Nephron progenitor cell (in vitro differentiated cells): Measurements from ENCODE around the gene IMP3.

Source experiments
- DNase-seq: peaks from one replicate; pipeline ENCODE4 v3.0.0; 2021
- H3K27ac Mint-ChIP-seq: 2 replicates; pipeline ENCODE4 v1.8.0; 2021; ENCODE audit warnings: mild to moderate bottlenecking, moderate library complexity, mixed read lengths
- H3K27me3 Mint-ChIP-seq: 2 replicates; pipeline ENCODE4 v1.8.0; 2021; ENCODE audit warnings: mild to moderate bottlenecking, low read depth, mixed read lengths; ENCODE audit not compliant: poor library complexity
- H3K36me3 Mint-ChIP-seq: 2 replicates; pipeline ENCODE4 v1.8.0; 2021; ENCODE audit warnings: low read depth, mixed read lengths
- H3K4me1 Mint-ChIP-seq: 2 replicates; pipeline ENCODE4 v1.8.0; 2021; ENCODE audit warnings: mixed read lengths
- H3K4me3 Mint-ChIP-seq: 2 replicates; pipeline ENCODE4 v1.8.0; 2021; ENCODE audit warnings: mild to moderate bottlenecking, moderate library complexity, mixed read lengths
- H3K9me3 Mint-ChIP-seq: 2 replicates; pipeline ENCODE4 v1.8.0; 2021; ENCODE audit warnings: mild to moderate bottlenecking, moderate library complexity, mixed read lengths
- TF ChIP-seq, protein P1 (sequence below): fragments of 200-600 bp; sonication (generic); IDR thresholded peaks from 2 replicates; pipeline ENCODE4 v1.5.0; 2021; ENCODE audit warnings: antibody characterized with exemption

IMP3 gene

GRCh38 chr15:75677465-75678323 is 37.7 kb upstream of the IMP3 start:
- no peak for DNase-seq
- TF ChIP-seq, protein P1, sequence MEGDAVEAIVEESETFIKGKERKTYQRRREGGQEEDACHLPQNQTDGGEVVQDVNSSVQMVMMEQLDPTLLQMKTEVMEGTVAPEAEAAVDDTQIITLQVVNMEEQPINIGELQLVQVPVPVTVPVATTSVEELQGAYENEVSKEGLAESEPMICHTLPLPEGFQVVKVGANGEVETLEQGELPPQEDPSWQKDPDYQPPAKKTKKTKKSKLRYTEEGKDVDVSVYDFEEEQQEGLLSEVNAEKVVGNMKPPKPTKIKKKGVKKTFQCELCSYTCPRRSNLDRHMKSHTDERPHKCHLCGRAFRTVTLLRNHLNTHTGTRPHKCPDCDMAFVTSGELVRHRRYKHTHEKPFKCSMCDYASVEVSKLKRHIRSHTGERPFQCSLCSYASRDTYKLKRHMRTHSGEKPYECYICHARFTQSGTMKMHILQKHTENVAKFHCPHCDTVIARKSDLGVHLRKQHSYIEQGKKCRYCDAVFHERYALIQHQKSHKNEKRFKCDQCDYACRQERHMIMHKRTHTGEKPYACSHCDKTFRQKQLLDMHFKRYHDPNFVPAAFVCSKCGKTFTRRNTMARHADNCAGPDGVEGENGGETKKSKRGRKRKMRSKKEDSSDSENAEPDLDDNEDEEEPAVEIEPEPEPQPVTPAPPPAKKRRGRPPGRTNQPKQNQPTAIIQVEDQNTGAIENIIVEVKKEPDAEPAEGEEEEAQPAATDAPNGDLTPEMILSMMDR: no peak
- Mint-ChIP-seq H3K36me3 (peaks cover 7% of the 10 kb centered on the region), H3K9me3 (no peaks in the 10 kb centered on the region), H3K27me3 (no peaks in the 10 kb centered on the region), H3K4me1 (peaks cover 31% of the 10 kb centered on the region), H3K27ac (no peak overlapping the region), H3K4me3 (no peak overlapping the region)

GRCh38 chr15:75676688-75677464 is 36.9 kb upstream of the IMP3 start:
- no peak overlapping the region for H3K4me3 Mint-ChIP-seq
- H3K9me3 Mint-ChIP-seq: no peaks in the 10 kb centered on the region
- TF ChIP-seq, protein P1: no peak
- peaks cover 7% of the 10 kb centered on the region for H3K36me3 Mint-ChIP-seq
- H3K27me3 Mint-ChIP-seq: no peaks in the 10 kb centered on the region
- peaks cover 39% of the 10 kb centered on the region for H3K4me1 Mint-ChIP-seq
- H3K27ac Mint-ChIP-seq: no peak overlapping the region
- no peak for DNase-seq

GRCh38 chr15:75675579-75676404 is 35.8 kb upstream of the IMP3 start:
- TF ChIP-seq, protein P1: no peak
- DNase-seq: no peak
- peaks cover 7% of the 10 kb centered on the region for H3K36me3 Mint-ChIP-seq
- H3K4me1 Mint-ChIP-seq: peaks cover 40% of the 10 kb centered on the region
- no peaks in the 10 kb centered on the region for H3K9me3 Mint-ChIP-seq
- H3K27me3 Mint-ChIP-seq: no peaks in the 10 kb centered on the region
- H3K4me3 Mint-ChIP-seq: no peak overlapping the region
- peak overlapping the region; percentile 22 for H3K27ac Mint-ChIP-seq

- no peaks in the 10 kb centered on the region for H3K27me3 Mint-ChIP-seq
- H3K27ac Mint-ChIP-seq: peak overlapping the region; percentile 77
- H3K4me1 Mint-ChIP-seq: peaks cover 36% of the 10 kb centered on the region
- H3K36me3 Mint-ChIP-seq: peaks cover 7% of the 10 kb centered on the region
- TF ChIP-seq, protein P1: no peak
- DNase-seq: no peak
- H3K4me3 Mint-ChIP-seq: no peak overlapping the region
- no peaks in the 10 kb centered on the region for H3K9me3 Mint-ChIP-seq
Observed at GRCh38 chr15:75674366-75674765, 34.3 kb upstream of the IMP3 start.

DNA sequence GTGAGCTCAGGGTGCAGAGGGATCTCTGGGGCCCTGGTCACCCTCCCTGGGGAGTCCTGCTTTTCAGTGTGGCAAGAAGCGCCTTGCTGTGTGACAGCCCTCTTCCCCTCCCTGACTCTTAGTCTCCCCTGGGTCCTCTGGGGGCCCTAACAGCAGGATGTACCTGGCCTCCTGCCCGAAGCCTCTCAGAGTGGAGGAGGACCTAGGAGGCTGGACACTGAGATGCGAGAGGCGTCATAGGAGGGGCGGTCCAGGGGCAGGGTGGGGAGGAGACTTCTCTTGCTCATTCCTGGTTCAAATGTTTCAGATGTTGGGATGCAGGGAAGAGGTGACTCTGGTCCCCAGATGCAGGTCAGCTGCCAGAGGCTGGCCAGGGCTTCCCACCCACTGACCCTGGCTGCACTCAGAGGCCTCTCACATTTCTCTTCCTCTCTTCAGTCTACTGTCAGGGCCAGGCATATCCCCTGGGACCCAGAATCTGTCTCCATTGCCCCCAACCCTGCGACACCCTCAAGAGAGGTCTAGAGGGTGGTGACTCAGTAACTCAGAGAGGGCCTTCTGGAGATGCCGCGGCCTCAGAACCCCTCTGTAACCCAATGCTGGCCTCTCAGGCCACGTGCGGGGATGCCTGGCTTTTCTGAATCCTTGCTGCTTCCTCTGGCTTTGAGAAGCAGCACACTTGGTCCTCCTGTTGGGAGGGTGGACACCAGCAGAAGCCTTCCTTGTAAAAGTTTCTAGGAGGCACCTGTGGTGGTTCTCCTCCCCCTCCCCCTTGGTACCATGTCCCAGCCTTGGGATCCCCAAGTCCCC is 33.6 kb upstream of the IMP3 start:
- H3K4me1 Mint-ChIP-seq: peaks cover 36% of the 10 kb centered on the region
- H3K4me3 Mint-ChIP-seq: peak overlapping the region; percentile 47
- H3K27me3 Mint-ChIP-seq: peaks cover under 1% of the 10 kb centered on the region
- H3K27ac Mint-ChIP-seq: peak overlapping the region; percentile 88
- TF ChIP-seq, protein P1: no peak
- H3K36me3 Mint-ChIP-seq: peaks cover 2% of the 10 kb centered on the region
- peak; percentile 25 for DNase-seq
- H3K9me3 Mint-ChIP-seq: no peaks in the 10 kb centered on the region
